GM18519 (cell line): ENCODE results near the gene GABBR2.

Experiments
- ATAC-seq: cut with Tn5 transposase; IDR thresholded peaks from one replicate; pipeline ENCODE4 v1.9.1; 2021; ENCODE audit warnings: mild to moderate bottlenecking, moderate library complexity; ENCODE audit not compliant: unreplicated experiment, low FRiP score

GABBR2 gene

GRCh38 chr9:98552331-98552730 lies 156.4 kb downstream of the GABBR2 start:
- no peak for ATAC-seq

DNA sequence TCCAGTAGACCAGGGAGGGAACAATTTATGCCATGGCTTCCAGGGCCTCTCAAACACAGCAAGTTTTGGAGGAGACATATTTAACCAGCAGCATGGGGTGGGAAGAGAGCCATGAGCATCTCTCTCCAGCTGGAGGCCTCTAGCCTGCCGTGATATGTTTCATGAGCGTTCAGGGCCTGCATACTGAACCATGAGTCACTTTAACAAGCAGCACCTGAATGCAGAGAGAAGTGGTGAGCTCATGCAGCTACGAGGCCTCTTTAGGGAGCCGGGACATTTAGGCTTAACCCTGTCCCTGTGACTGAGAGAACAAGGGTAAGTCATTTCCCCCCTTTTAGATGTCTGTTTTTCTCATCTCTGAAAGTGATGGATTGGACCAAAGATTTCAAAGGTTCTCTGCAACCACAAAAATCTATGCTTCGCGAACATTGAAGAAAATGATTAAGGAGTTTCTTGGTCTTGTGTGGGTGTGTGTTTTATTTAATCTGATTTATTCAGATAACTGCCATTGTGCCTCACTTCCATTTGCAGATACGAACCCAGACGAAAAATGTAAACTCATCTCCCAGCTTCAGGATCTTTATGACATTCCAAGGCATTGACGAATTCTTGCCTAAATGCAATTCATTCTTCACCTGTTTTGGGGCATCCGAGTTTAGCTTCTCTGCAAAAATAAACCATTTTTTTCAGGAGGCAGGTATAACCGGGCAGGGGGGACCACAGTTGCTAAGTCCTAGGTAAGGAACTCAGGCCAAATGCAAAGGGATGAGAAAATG lies 157.0 kb downstream of the GABBR2 start:
- no peak for ATAC-seq

GRCh38 chr9:98550206-98550820 lies 158.4 kb downstream of the GABBR2 start:
- ATAC-seq = no peak

DNA sequence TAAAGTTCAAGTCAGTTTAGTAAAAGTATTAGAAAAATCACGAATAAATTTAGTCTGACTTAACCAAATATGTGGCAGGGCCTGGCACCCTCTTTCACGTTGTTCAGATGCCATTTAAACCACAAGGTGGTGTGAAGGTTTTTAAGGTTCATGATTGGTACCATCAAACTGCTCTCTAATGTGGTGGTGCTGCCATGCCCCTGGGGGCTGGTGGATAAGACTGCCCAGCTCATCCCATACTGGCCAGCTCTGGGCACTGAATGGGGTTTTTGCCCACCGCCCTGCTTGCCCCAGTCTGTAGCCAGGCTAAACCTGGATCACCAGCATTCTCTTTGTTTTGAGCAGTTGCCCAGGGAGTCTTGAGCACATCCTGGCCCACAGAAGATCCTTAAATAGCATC lies 159.3 kb downstream of the GABBR2 start:
- no peak for ATAC-seq

- ATAC-seq = no peak
These were observed 161.1 kb downstream of the GABBR2 start for GRCh38 chr9:98547606-98548005.

- no peak for ATAC-seq
These were observed 163.7 kb downstream of the GABBR2 start for GRCh38 chr9:98545021-98545420.

- ATAC-seq = no peak
These were observed 167.0 kb downstream of the GABBR2 start for GRCh38 chr9:98541684-98542230.

DNA sequence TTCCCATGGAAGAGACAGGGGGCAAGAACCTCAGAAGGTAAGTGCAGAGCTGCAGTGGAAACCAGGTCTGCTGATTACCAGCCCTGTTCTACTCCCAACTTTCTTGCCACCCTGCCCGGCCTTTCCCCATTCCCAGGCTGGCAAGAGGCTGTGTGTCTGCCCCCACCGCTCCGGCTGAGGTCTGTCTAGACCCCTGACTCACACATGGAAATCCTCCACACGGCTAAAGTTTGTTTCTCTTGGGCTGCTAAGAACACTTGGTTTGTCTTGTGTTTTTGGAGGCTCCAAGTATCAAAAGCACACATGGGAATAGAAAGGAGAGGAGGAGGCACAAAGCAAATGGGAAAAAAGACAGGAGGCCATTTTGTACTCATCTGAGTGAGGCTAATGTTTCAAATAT lies 168.3 kb downstream of the GABBR2 start:
- ATAC-seq = no peak

DNA sequence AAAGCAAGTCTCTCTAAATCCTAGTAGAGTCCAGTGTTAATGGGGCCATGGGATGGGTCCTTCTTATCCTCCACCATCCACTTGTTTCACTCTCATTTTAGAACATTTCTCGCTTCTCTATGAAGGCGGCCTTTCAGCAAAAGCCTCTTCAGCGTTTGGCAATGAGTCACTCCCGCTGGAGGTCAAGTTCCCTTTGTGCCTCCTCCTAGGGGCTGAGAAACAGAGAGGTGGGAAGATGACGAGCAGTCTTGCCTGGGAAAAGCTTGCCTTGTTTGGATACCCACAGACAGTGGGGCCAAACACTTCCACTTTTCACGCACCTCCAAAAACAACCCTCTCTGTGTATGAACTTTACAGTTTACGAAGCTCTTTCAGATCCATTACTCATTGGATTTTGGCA lies 168.8 kb downstream of the GABBR2 start:
- ATAC-seq = no peak

GRCh38 chr9:98538626-98539031 lies 170.1 kb downstream of the GABBR2 start:
- no peak for ATAC-seq

DNA sequence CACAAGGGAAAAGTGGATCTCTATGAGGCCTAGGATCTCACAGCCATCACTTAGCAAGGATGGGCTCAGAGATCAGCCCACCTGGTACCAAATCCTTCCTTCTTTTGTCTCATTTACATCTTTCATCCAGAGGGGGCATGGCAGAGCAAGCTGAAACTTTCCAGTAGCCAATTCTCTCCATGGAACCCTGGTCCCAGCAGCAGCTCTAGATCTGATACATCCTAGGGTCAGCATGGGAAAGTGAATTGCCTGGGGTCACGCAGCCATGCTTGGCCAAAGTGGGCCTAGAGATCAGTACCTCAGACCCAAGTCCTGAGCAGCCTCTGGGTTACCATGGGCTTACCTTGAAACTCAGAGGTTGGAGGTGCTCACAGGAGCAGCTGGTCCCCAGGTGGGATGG lies 170.5 kb downstream of the GABBR2 start:
- ATAC-seq = no peak

DNA sequence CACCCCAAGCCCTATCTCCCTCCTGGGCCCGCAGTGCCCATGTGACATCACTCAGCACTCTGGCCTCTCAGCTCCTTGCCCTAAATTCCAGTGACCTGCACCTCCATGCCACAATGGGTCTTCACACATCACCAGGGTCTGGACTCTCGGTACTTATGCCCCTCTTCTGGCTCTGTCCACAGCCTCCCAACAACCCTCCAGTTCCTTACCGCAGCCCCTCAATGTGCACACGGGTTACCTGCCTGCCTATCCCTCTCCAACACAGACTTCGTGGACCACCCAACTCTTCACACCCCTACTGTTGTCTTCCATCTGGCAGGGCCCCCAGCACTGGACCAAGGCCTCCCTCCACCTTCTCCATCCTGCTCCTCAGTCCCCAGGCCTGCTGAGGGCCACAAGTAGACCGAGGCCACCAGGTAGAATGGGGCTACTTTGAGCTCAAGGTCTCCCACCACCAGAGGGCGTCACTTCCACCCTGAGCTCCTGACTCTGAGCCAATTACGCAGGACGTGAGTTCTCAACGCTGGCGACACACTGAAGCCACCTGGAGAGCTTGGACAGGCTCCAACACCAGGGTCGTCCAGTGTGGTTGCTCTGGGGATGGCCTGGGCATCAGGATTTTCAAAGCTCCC lies 172.1 kb downstream of the GABBR2 start:
- ATAC-seq = no peak

GRCh38 chr9:98533866-98534265 lies 174.9 kb downstream of the GABBR2 start:
- ATAC-seq = no peak

- no peak for ATAC-seq
These were observed 175.6 kb downstream of the GABBR2 start for GRCh38 chr9:98533132-98533531.

- ATAC-seq = no peak
These were observed 176.2 kb downstream of the GABBR2 start for GRCh38 chr9:98532574-98532973.

DNA sequence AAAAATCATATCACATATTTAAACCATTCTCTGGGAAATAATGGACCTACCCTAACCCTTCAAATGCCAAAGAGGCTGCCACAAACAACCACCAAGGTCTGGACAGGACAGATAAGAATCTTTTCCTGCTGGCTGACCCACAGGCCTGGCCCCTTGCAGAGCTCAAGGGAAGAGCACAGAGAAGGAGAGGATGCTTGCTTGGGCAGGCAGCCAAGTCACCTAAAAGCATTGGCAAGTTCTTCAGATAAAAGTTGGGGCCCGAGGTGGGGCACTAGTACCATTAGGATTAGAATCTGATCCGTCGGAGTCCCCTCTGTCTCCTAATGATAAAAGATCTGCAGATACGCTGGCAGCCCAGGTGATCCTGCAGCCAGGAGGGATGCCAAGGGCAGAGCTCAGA lies 176.6 kb downstream of the GABBR2 start:
- ATAC-seq = no peak

DNA sequence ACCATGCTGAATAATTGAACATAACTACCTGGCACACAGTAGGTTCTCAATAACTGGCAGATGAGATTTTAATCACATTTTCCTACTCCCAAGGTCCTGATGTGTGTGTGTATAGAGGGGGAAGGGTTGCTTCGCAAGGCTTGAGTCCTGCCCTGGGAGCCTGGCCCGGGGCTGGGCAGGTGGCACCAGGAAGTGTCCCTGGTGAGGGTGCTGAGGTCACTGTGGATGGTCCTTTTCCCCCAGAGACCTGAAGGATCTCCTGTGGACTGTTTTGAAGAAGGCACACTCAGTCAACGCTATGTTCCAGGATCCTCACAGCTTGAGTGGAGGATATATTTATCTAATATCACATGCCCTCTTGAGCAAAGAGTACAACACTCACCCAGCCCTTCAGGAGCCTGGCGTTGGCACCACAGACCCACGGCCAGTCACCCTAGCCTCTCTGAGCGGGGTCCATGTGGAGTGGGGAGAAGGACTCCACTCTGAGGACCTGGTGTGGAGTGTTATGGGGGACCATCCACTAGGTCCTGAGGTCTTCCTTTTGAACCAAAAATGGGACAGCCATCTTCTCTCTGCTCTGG lies 177.8 kb downstream of the GABBR2 start:
- no peak for ATAC-seq

- no peak for ATAC-seq
These were observed 178.5 kb downstream of the GABBR2 start for GRCh38 chr9:98530275-98530674.

- no peak for ATAC-seq
These were observed 178.9 kb downstream of the GABBR2 start for GRCh38 chr9:98529841-98530240.

- no peak for ATAC-seq
These were observed 185.4 kb downstream of the GABBR2 start for GRCh38 chr9:98523231-98523901.

- ATAC-seq = no peak
These were observed 186.2 kb downstream of the GABBR2 start for GRCh38 chr9:98522487-98522886.
